HG02870 (cell line): ENCODE data around the gene LY6G5C.
"Not testable (repeated sequence)": the region's sequence is repeated elsewhere in the genome, so short reads cannot be mapped to it uniquely, and the experiment has no call there.

Experiments
- ATAC-seq: cut with Tn5 transposase; IDR thresholded peaks from one replicate; pipeline ENCODE4 v1.9.1; 2021; ENCODE audit warnings: mild to moderate bottlenecking, moderate library complexity; ENCODE audit not compliant: unreplicated experiment

The LY6G5C gene

DNA sequence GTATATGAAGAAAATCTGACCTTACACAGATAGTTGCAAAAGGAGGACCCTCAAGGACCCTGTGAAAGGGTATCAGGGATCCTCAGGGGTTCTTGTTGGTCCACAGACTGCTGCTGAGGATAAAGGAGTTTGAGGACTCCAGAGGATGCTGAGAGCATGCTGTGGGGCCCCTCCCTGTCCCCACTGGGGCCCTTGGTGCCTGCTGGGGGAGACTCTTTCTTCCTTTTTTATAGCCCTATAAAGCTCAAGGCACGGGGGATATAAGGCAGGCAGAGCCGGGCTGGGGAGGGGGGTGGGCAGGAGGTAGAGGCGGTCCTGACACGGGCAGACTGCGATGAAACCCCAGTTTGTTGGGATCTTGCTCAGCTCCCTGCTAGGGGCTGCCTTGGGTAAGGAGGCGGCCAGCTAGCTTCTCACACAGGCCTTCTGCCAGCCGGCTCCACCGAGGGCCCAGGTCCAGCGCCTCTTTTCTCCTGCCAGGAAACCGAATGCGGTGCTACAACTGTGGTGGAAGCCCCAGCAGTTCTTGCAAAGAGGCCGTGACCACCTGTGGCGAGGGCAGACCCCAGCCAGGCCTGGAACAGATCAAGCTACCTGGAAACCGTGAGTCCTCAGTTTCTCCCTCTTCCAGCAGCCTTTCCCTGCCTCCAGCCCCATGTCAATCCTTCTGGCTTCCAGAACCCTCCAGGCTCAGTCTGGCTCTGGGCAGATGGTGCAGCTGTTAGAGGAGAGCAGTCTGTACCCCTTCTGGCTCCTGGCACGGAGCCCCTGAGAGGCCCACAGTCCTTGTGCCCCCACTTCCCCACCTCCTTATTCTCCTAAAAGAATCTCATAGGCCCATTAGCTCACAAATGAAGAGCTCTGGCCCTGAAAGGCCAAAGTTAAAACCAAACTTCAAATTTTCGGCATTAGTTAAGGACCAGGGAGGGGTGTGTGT lies 34.4 kb upstream of the LY6G5C start, which contains the start of gene LY6G6D:
LY6G6D (plus strand) TSS at position 327 of the 937 bp plus-strand sequence; CDS start at position 335, 8 bp downstream.
- ATAC-seq = no peak

GRCh38 chr6:31713991-31714684 lies 33.3 kb upstream of the LY6G5C start:
- ATAC-seq = no peak

DNA sequence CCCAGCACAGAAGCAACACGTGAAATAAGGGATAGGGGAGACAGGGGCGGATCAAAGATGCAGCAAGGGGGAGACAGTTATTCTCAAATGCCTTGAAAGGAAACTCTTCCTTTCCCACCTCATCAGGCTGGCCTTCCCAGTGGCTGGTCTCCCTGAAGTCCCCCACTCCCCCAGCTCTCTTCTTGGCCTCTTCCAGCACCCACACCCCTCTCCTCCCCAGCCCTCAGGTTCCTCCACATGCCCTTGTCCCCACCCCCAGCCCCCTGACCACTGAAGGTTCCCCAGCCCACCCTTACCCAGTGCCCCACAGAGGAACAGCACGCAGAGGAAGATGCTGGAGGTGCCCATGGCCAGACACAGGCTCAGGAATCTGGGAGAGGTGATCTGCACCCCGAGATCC lies 32.6 kb upstream of the LY6G5C start:
- no peak for ATAC-seq

DNA sequence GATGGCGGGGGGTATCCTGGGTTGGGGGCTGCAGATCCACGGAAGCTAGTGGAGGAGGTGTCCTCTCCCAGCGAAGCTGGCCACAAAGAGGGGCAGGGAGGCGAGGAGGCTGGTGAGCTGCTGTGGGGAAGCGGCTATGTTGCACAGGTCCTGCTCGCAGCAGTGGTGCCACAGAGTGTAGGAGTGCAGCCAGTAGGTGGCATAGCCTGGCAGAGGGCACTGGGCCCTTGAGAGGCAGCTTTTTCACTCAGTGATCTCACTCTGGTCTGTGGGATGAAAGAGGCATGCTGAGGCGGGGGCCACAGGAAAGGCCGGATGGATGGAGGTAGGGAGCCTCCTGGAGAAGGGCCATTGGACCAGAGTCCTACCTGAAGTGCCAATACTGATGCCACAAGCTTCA lies 31.4 kb upstream of the LY6G5C start:
- ATAC-seq = no peak

- no peak for ATAC-seq
These were observed 30.4 kb upstream of the LY6G5C start for GRCh38 chr6:31711233-31711632.

GRCh38 chr6:31710523-31711219 lies 29.8 kb upstream of the LY6G5C start:
- ATAC-seq = no peak

DNA sequence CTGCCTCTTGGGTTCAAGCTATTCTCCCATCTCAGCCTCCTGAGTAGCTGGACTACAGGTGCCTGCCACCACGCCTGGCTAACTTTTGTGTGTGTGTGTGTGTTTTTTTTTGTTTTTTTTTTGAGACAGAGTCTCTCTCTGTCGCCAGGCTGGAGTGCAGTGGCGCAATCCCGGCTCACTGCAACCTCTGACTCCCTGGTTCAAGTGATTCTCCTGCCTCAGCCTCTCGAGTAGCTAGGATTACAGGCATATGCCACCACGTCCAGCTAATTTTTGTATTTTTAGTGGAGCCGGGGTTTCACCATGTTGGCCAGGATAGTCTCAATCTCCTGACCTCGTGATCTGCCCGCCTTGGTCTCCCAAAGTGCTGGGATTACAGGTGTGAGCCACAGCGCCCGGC lies 28.3 kb upstream of the LY6G5C start:
- ATAC-seq = not testable (repeated sequence)

DNA sequence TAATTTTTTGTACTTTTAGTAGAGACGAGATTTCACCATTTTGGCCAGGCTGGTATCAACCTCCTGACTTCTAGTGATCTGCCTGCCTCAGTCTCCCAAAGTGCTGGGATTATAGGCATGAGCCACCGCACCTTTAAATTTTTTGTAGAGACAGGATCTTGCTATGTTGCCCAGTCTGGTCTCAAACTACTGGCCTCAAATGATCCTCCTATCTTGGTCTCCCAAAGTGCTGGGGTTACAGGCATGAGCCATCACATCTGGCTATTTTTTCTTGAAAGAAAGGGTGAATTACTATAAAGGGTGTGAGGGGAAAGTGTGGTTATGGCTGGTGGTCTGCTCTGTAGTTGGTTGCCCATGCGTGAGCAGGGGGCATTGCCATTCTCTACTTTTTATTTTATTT lies 27.4 kb upstream of the LY6G5C start:
- ATAC-seq = no peak

DNA sequence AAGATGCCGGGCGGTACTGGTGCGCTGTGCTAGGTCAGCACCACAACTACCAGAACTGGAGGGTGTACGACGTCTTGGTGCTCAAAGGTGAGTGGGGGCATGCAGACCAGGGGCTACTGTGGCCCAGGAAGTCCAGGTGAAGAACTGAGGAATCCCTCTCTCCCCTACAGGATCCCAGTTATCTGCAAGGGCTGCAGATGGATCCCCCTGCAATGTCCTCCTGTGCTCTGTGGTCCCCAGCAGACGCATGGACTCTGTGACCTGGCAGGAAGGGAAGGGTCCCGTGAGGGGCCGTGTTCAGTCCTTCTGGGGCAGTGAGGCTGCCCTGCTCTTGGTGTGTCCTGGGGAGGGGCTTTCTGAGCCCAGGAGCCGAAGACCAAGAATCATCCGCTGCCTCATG lies 26.8 kb upstream of the LY6G5C start:
- ATAC-seq = no peak

DNA sequence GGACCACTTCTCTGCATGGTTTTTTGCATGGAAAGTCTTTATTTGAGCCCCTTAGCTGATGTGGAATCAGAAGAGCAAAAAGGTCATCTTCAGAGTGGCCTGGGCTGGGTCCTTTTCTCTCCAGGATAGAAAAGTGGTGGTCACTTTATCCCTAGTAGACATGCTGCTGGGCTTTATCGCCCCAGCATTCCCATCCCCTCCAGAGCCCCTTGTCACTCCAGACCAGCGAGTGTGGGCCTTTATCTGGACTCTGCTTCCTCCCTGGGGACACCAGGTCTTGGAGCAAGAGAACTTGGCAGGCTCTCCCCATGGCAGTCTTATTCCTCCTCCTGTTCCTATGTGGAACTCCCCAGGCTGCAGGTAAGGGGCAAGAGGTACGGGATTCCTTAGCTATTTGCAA lies 25.7 kb upstream of the LY6G5C start, which contains the start of gene LY6G6F:
LY6G6F (plus strand) TSS at position 268 of the 400 bp plus-strand sequence; CDS start at position 309, 41 bp downstream.
- no peak for ATAC-seq

- no peak for ATAC-seq
These were observed 25.1 kb upstream of the LY6G5C start for GRCh38 chr6:31705931-31706330.

DNA sequence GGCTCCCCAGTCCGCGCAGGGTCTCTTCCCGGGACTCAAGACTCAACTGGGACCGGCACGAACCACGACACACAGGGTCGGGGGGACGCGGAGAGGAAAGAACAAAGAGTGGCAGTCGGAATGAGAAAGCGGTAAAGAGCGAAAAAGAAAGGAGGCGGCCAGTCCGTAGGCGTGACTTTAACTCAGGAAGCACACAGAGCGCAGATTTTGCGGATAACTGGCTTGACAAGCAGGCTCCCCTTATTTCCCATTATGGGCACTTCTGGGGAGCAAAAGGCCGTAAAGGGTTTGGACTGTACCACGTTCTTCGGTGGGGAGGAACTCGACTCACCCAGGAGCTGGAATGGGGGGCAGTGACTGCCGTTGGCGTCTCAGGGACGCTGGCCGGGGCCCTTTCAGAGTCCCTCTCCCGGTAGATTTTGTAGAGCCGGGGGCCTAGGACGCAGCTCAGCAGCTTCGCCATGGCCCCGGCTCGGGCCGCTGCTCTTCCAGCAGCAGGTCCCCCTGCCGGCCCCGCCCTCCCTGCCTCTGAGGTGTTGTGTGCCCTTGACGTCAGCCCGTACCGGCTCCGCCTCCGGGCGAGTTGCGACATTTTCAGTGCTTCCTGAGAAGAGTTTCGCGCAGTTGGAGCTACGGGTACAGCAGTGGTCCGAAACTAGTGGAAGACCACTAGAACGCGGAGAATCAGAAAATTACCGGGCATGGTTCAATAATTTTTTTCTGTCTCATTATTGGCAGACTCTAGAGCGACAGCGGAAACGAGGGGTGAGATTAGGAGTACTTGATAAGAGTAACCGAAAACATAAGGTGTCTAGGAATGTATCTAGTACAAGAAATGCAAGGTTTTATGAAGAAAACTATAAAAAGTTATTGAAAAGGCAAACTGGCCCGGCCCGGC lies 22.2 kb upstream of the LY6G5C start, which contains the start of gene ABHD16A:
ABHD16A (minus strand) TSS at position 506 of the 898 bp plus-strand sequence; CDS start at position 463, 43 bp downstream.
- peak; percentile 81 for ATAC-seq

DNA sequence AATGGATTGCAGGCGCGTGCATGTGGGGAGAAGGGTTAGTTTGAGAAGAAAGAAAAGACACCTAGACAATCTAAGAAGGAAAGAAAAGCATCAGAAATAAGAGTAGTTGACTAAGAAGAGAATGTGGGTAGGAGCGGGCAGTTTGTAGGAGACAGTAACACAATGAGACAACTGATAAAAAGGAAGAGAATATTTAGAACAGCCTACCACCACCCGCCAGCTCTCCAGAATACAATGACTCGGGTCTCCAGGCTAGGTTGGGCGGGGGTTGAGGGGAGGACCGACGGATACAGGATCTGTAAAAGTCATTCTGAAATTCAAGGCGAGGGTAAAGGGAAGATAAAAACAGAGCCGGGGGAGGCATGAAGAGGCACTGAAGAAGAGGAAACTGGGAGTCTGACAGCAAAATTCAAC lies 21.5 kb upstream of the LY6G5C start:
- no peak for ATAC-seq

- no peak for ATAC-seq
These were observed 21.0 kb upstream of the LY6G5C start for GRCh38 chr6:31701666-31702404.

- no peak for ATAC-seq
These were observed 20.0 kb upstream of the LY6G5C start for GRCh38 chr6:31700740-31701401.

DNA sequence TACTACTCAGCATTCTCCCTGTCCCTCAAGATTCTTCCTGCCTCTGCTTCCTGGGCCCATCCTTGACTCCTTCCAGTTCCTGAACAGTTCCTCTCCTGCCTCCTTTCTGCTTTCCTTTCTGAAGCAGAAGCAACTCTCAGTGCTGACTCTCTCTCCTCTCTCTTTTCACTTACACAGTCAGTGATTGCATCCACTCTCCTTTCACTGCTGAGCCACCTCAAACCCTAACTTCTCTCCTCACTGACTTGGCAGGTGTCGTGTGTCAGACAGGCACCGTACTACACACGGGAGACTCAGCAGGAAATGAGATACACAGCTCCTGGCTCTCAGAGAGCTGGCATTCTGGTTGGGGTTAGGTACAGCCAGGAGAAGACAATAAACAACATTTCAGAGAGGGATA lies 16.7 kb upstream of the LY6G5C start:
- no peak for ATAC-seq

GRCh38 chr6:31693535-31693934 lies 12.7 kb upstream of the LY6G5C start:
- no peak for ATAC-seq

- no peak for ATAC-seq
These were observed 12.0 kb upstream of the LY6G5C start for GRCh38 chr6:31692886-31693285.

DNA sequence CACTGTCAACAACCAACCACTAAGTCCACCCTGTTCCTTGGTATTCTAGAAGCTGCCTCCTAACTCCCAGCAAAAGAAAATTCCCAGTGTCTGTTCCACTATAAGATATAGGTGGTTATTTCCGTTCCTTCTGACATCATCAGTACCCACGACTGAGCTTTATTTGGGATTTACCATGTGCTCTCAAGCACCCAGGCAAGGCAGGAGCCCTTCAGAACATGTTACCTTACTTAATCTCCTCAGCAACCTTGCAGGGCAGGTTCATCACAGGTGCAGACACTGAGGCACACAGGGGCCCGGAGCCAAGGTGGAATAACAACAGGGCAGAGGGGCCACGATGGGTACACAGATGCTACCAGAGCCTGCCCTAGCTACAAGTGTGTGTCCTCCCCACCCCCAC lies 11.5 kb upstream of the LY6G5C start:
- ATAC-seq = no peak
